ENCODE results near the gene LRRC9.

DNA sequence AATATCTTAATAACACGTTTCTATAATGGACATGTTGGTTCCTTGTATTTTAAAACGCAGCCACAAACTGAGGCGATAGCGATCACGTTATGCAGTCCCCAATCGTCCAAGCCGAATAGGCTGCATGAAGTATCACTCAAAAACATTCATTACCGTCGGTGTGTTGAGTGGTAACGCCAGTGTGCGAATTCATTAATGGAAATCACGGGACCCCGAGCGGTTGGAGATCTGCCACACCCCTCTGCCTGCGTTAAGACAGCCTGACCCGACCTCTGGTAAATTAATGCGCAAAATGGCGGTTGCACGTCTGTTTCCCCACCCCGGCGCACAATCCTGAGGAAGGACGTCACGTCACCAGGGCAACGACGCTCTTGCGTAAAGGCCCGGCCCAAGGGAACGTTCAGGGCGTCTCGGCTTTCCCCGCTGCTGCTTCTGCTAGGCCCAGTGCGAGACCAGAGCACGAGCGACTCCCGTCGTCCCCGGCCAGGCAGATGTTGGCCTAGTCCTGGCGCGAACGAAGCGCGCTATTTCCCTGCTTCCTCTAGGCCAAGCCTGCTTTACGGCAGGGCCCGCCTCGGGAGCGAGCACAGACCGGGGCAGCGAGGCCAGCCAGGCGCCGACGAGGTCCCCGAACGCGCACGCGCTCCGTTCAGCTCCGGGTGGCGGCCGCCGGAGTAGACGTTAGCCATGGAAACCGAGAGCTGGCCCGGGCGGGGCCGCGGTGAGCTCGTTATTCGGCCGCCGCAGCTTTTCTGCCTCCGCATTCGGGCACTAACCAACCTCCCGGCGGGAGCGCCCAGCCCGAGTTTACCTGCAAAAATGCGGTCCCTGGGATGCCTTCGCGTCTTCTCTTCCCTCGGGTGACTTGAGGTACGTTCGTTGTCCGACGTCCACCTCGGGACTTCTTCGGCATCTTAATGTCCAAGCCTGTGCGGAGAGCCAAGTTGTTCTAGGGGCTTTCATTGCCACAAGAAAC, 171.9 kb downstream of the LRRC9 start, which contains the start of gene PCNX4:
- TF ChIP-seq POLR2AphosphoS5 (IDR thresholded peaks at IDR 0.05; ENCODE audit: low read depth, low read length) (peak; percentile 66), TAF1 (IDR thresholded peaks at IDR 0.05; ENCODE audit: borderline replicate concordance, insufficient read depth, low read length) (no peak), SIN3A (IDR thresholded peaks at IDR 0.05; ENCODE audit: borderline replicate concordance, insufficient read depth, low read length) (0 out of 2 replicates have a peak, but pooled peaks have one; percentile 7), FOXP2 (optimal IDR thresholded peaks at IDR 0.05; ENCODE audit: borderline replicate concordance, extremely low read depth, extremely low read length, insufficient read depth) (no peak)
